Ascending aorta (tissue), 2 donors: ENCODE results near the gene EDEM1. TPM values are rescaled to one million over a fixed set of nuclear protein-coding genes. Genes with fewer than 3 reads are reported as not detected.

Experiments
- DNase-seq, 2 donors: peaks; one replicate each; pipeline ENCODE4 v3.0.0-alpha.2; 2019; ENCODE audit warnings: low spot score in 2 of 2
- H3K27ac ChIP-seq, 2 donors: fragments of 200-600 bp; sonication (generic); one replicate each; pipeline ENCODE4 v1.5.1; 2016 to 2017; ENCODE audit warnings: mild to moderate bottlenecking in 1 of 2
- H3K27me3 ChIP-seq: fragments of 200-600 bp; sonication (generic); one replicate; pipeline ENCODE4 v1.5.1; 2017
- H3K36me3 ChIP-seq, 2 donors: fragments of 200-600 bp; sonication (generic); one replicate each; pipeline ENCODE4 v1.5.1; 2016
- H3K4me1 ChIP-seq, 2 donors: fragments of 200-600 bp; sonication (generic); one replicate each; pipeline ENCODE4 v1.5.1; 2016 to 2017; ENCODE audit warnings: mild to moderate bottlenecking in 1 of 2
- H3K4me3 ChIP-seq, 2 donors: fragments of 200-600 bp; sonication (generic); one replicate each; pipeline ENCODE4 v1.5.1; 2016 to 2017; ENCODE audit warnings: mild to moderate bottlenecking in 1 of 2
- H3K9me3 ChIP-seq, 2 donors: fragments of 200-600 bp; sonication (generic); one replicate each; pipeline ENCODE4 v1.5.1; 2016
- CTCF ChIP-seq, 3 experiments: fragments of 200-600 bp in 2 of 3; fragments of 450-650 bp in 1 of 3; sonication (generic) in 2 of 3; IDR thresholded peaks; one replicate each; pipeline ENCODE4 v1.5.1; 2016 to 2019; ENCODE audit warnings: antibody characterized with exemption in 3 of 3, mild to moderate bottlenecking in 1 of 3, moderate library complexity in 1 of 3
- intact Hi-C: fragments of 100-400 bp; cut with DNase I; formaldehyde crosslinking; loops from one replicate; pipeline ENCODE4 v1.15.1; 2023
- total RNA-seq: library from RNA; depleted of rRNA; stranded (reverse); fragments of >200 nt; gene quantifications from one replicate; pipeline ENCODE4 v1.1.0, GENCODE V29; 2016

EDEM1 gene
- 27.2 TPM for total RNA-seq

DNA sequence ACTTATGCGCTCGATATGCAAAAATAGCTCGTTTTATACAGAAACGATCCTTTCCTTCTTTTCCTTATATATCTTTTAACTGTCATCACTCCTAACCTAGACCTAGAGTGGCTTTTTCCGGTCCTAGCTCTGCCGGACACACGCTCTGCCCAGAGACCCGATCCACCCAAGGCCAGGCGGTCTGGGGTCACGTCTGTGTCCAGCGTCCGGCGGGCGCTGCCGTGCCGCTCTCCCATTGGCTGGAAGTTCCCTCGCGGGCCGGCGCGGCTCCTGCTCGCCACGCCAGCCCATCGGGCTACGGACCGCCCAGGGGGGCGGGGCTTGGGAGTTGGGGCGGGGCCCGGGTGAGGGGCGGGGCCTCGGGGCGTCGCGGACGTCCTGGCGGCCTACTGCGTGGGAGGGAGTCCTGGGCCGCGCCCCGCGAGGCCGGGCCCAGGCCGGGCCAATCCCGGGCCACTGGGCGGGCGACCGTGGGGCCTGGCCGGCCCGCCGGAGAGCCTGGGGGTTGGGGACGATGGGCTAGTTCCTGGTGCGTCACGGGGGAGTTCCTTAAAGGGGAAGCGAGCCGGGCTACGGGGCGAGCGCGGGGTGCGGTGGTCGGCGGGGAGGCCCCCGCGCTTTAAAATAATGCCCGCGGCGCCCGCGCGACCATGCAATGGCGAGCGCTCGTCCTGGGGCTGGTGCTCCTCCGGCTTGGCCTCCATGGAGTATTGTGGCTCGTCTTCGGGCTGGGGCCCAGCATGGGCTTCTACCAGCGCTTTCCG lies at the start of gene EDEM1:
EDEM1 (plus strand) TSS at position 552 of the 764 bp plus-strand sequence; CDS start at position 651, 99 bp downstream.
- Histone ChIP-seq H3K4me3 (peak within 1 kb of the TSS; percentile 77 to 84), H3K27ac (peak within 1 kb of the TSS; percentile 88 to 98), H3K36me3 (no peaks in the 10 kb centered on the region), H3K27me3 (no peaks in the 10 kb centered on the region), H3K4me1 (peaks cover 2 to 20% of the 10 kb centered on the region in 2 donors), H3K9me3 (no peaks in the 10 kb centered on the region)
- intact Hi-C loops, result loop anchor here (1.0 to 5.0 kb wide), 3 partner anchors 65 to 885 kb away; partner anchors contain the start of genes ARL8B and SETMAR
- peak; percentile 85 to 97 for DNase-seq
- TF ChIP-seq CTCF (IDR thresholded peaks at IDR 0.05), result no peak

DNA sequence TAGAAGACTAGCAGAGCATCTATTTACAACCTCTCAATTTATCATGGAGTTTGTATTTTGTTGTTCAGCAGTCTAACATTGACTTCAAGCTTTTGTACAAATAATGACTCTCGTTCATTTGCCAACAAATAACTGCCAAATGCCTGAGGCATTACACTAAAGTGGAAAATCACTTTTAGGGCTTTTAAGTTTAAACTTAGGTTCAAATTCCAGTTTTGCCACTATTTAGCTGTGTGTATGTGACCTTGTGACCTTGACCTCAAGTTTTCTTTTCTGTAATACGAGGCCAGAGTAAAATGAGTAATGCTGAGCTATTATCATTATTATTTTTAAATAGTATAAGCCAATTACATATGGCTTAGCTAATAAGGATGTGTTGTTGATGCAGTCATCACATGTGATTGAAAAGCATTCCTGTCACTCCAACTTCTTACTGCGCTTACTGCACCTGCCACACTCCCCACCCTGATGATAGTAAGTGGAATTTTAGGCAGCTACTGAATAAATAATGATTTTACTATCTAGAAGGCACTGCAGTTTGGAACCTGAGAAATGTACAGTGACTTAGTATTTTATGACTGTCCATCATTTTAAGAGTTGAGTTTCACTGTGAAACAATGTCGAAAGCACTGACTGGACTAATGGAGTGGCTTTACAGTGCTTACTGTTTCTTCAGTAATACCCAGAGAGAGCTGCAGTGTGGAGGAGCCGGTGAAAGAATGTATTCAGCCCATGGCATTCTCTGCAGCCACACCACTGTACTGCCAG lies 49.1 kb upstream of the EDEM1 start:
- Histone ChIP-seq H3K27ac (peak overlapping the region; percentile 8 to 50), H3K9me3 (no peaks in the 10 kb centered on the region), H3K27me3 (no peaks in the 10 kb centered on the region), H3K36me3 (no peaks in the 10 kb centered on the region), H3K4me1 (peaks cover 14 to 36% of the 10 kb centered on the region in 2 donors), H3K4me3 (no peak overlapping the region)
- no peak for TF ChIP-seq CTCF (IDR thresholded peaks at IDR 0.05)
- intact Hi-C loops, result no loop called here
- no peak for DNase-seq

DNA sequence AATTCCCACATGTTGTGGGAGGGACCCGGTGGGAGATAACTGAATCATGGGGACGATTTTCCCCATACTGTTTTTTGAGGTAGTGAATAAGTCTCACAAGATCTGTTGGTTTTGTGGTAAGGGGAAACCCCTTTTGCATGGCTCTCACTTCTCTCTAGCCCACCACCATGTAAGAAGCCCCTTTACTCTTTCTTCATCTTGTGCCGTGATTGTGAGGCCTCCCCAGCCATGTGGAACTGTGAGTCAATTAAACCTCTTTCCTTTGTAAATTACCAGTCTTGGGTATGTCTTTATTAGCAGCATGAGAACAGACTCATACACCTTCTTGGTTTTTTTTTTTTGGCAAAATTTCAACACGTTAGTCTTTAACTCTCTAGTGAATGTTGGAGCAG lies 47.3 kb upstream of the EDEM1 start:
- Histone ChIP-seq H3K27me3 (no peaks in the 10 kb centered on the region), H3K9me3 (no peaks in the 10 kb centered on the region), H3K4me3 (no peak overlapping the region), H3K4me1 (peaks cover 14 to 42% of the 10 kb centered on the region in 2 donors), H3K27ac (no peak overlapping the region), H3K36me3 (no peaks in the 10 kb centered on the region)
- intact Hi-C loops, result no loop called here
- no peak for TF ChIP-seq CTCF (IDR thresholded peaks at IDR 0.05)
- DNase-seq, result no peak

- Histone ChIP-seq H3K4me3 (no peak overlapping the region), H3K9me3 (no peaks in the 10 kb centered on the region), H3K27me3 (no peaks in the 10 kb centered on the region), H3K27ac (no peak overlapping the region), H3K36me3 (no peaks in the 10 kb centered on the region), H3K4me1 (peaks cover 14 to 42% of the 10 kb centered on the region in 2 donors)
- no peak for DNase-seq
- TF ChIP-seq CTCF (IDR thresholded peaks at IDR 0.05), result no peak
- intact Hi-C loops, result no loop called here
These were observed 46.7 kb upstream of the EDEM1 start for GRCh38 chr3:5140839-5141238.

DNA sequence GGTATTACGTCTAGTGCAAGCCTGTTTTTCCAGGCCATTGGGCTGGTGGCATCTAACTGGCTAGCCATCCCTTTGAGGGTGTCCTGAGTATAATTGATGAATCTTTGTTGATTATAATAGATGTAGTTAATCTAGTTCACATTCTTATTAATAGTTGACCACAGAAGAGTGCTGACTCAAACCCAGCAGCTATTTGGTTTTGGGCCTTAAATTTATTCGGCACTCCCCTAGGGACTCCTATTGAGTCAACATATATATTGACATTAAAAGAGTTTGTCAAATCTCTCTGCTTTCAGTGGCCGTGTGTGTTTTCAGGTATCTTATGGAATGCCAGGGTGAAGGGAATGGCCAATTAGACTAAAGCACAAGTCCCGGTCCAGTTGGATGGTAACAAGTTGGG lies 45.7 kb upstream of the EDEM1 start:
- no peaks in the 10 kb centered on the region for H3K9me3 ChIP-seq
- intact Hi-C loops, result no loop called here
- no peak overlapping the region for H3K4me3 ChIP-seq
- TF ChIP-seq CTCF (IDR thresholded peaks at IDR 0.05), result no peak
- H3K4me1 ChIP-seq, result peaks cover 14 to 36% of the 10 kb centered on the region in 2 donors
- DNase-seq, result no peak
- H3K27ac ChIP-seq, result no peak overlapping the region
- H3K36me3 ChIP-seq, result no peaks in the 10 kb centered on the region
- no peaks in the 10 kb centered on the region for H3K27me3 ChIP-seq
